Measurements from ENCODE around the gene PLK1. TPM values are rescaled to one million over a fixed set of nuclear protein-coding genes. Genes with fewer than 3 reads are reported as not detected.

The PLK1 gene
- total RNA-seq, 4 donors from 2014 or later: 1.1 to 9.0 (median 3.1) TPM

DNA sequence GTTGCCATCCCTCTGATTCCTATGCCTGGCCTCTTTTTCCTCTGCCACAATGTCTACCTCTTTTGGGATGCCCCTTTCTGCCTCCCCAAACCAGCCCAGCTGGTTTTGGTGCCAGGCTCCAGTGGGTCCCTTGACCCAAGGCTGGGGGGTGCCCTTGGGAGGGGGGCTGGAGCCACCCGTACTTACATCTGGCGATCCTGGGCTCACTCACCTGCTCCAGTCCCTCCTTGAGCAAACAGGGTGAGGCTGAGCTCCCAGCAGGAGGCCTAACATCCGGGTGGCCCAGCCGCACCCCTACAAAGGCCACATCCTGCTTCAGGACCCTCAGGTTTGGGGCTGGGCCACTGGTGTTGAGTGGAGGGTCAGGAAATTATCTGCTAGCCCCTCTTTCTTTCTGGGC, 33.1 kb downstream of the PLK1 start:
- TF ChIP-seq, protein P1, sequence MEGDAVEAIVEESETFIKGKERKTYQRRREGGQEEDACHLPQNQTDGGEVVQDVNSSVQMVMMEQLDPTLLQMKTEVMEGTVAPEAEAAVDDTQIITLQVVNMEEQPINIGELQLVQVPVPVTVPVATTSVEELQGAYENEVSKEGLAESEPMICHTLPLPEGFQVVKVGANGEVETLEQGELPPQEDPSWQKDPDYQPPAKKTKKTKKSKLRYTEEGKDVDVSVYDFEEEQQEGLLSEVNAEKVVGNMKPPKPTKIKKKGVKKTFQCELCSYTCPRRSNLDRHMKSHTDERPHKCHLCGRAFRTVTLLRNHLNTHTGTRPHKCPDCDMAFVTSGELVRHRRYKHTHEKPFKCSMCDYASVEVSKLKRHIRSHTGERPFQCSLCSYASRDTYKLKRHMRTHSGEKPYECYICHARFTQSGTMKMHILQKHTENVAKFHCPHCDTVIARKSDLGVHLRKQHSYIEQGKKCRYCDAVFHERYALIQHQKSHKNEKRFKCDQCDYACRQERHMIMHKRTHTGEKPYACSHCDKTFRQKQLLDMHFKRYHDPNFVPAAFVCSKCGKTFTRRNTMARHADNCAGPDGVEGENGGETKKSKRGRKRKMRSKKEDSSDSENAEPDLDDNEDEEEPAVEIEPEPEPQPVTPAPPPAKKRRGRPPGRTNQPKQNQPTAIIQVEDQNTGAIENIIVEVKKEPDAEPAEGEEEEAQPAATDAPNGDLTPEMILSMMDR (IDR thresholded peaks at IDR 0.05; ENCODE audit: low read depth): no peak

DNA sequence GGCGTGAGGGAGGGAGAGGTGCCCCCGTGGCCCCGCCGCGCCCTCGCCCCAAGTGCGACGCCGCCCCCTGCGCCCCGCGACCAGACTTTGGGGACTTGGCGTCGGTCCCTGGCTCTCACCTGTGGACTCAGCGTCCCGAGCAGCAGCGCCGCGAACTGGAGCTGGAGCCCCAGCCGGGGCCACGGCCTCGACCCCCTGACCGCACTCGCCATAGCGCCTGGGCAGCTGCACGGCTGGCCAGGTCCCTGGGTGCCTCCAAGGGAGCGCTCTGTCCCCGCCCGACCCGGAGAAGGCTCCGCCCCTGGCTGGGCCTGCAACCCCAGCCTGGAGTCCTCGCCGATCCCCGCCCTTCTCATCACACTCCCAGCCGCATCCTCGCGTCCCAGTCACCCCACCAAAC, 34.3 kb downstream of the PLK1 start, which contains the start of gene ERN2:
TSS of gene ERN2 (minus strand) at position 247 of the 400 bp plus-strand sequence. CDS start at position 212, 35 bp downstream.
- TF ChIP-seq, protein P1 (IDR thresholded peaks at IDR 0.05; ENCODE audit: low read depth): no peak

DNA sequence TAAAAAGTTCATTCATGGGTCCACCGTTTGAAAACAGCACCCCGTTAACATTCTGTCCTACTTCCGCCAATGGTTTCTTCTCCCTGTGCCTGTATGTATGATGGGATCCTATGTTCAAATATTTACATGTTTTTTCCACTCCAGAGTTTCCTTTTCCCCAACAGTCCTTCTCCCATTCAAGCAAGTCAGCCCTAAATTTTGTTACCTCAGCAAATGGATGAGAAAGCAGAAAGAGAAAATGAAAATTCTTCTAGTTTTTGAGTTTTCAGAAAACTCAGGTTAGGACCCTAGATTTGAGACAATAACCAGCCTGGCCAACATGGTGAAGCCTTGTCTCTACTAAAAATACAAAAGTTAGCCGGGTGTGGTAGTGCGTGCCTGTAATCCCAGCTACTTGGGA, 37.8 kb downstream of the PLK1 start:
- TF ChIP-seq, protein P1 (IDR thresholded peaks at IDR 0.05; ENCODE audit: low read depth): no peak

DNA sequence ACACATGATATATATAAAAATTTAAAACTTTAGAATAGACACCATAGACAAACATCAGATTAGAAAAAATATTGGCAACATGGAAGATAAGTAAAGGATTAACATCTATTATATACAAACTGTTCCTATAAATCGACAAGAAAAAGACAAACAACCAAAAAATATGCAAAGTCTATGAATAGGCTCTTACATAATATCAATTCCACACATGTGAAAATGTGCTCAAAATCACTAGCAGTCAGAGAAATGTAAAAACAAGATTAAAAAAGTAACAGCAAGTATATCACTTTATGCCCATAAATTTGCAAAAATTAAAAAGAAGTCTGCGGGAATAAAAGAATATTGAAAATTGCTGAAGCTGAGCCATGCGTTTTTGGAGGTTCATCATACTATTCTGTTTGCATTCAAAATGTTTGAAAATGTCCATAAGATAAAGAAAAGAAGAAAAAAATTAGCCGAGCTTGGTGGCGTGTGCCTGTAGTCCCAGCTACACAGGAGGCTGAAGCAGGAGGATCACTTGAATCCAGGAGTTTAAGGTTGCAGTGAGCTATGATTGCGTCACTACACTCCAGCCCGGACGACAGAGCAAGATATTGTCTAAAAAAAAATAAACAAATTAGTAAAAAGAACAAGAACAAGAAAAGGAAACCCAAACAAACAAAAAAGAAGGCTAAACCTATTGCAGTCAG, 45.6 kb downstream of the PLK1 start:
- TF ChIP-seq, protein P1 (IDR thresholded peaks at IDR 0.05; ENCODE audit: low read depth): no peak

DNA sequence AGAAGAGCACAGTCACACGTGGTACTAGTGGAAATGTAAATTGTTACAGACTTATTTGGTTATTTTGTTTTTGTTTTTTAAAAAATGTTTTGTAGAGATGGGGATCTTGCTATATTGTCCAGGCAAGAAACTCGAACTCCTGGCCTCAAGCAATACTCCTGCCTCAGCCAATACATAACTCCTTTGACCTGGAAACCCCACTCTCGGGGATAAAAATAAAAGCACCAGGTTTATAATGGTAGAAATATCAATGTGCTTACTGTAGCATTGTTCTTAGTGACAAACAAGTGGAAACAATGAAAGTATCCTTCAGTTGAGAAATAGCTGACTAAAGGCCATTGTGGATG, 46.1 kb downstream of the PLK1 start:
- TF ChIP-seq, protein P1 (IDR thresholded peaks at IDR 0.05; ENCODE audit: low read depth): no peak

DNA sequence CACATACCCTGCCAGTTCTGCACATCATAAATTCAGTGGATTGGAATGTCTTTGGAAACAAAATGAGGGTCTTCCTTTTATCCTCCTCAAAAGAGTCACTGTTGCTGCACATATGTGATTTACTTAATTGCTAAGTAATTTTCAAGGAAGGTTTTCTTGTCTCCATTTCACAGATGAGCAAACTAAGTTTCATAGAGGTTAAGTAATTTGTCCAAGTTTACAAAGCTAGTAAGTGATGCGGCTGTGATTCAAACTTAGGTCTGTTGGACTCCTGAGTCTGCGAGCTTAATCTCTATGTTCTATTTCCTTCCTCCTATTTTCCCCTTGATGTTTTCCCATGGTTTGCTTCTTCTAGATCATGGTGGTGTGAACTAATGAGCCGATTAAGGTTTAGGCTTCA, 48.0 kb downstream of the PLK1 start:
- TF ChIP-seq, protein P1 (IDR thresholded peaks at IDR 0.05; ENCODE audit: low read depth): no peak

DNA sequence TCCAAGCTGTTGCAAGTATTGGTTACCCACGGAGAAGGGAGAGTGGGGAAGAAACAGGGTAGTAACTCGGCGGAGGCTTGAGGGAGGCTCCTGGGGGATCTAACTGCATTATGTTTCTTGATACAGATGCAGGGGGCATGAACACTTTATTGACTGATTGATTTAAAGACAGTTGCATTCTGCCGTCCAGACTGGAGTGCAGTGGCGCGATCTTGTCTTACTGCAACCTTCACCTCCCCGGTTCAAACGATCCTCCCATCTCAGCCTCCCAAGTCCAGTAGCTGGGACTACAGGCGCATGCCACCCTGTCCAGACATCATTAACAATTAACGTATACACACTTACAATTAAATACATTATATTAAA, 49.4 kb downstream of the PLK1 start:
- TF ChIP-seq, protein P1 (IDR thresholded peaks at IDR 0.05; ENCODE audit: low read depth): no peak
